Heart right ventricle (tissue), 16 donors: ENCODE data around the gene CCL2. TPM values are rescaled to one million over a fixed set of nuclear protein-coding genes. Genes with fewer than 3 reads are reported as not detected.
A peak's percentile ranks its signal among the peaks of the same experiment; 100 is the strongest.

Source experiments
- ATAC-seq, 8 donors: fragments of 200-7000 bp; cut with Tn5 transposase; one replicate each; pipeline ENCODE4 v1.9.1; 2020; ENCODE audit warnings: mild to moderate bottlenecking in 8 of 8, moderate library complexity in 8 of 8, moderate number of reproducible peaks in 1 of 8
- DNase-seq, 2 donors: peaks; one replicate each; pipeline ENCODE4 v3.0.0-alpha.2; 2020
- H3K27ac ChIP-seq, 10 donors: fragments of 200-600 bp; sonication (generic) in 2 of 10; one replicate each; pipeline versions ENCODE4 v1.5.0 to v1.8.0; 2020 to 2022; ENCODE audit warnings: mild to moderate bottlenecking in 3 of 10
- H3K27me3 ChIP-seq, 7 donors: fragments of 200-600 bp; one replicate each; pipeline ENCODE4 v1.8.0; 2021 to 2022; ENCODE audit warnings: mild to moderate bottlenecking in 2 of 7
- H3K36me3 ChIP-seq, 9 donors: fragments of 200-600 bp; sonication (generic) in 1 of 9; one replicate each; pipeline versions ENCODE4 v1.5.0 to v1.8.0; 2020 to 2022; ENCODE audit warnings: mild to moderate bottlenecking in 2 of 9
- H3K4me1 ChIP-seq, 9 donors: fragments of 200-600 bp; sonication (generic) in 1 of 9; one replicate each; pipeline versions ENCODE4 v1.5.0 to v1.8.0; 2020 to 2022; ENCODE audit warnings: mild to moderate bottlenecking in 4 of 9
- H3K4me3 ChIP-seq, 10 donors: fragments of 200-600 bp; sonication (generic) in 2 of 10; one replicate each; pipeline versions ENCODE4 v1.5.0 to v1.8.0; 2020 to 2022; ENCODE audit warnings: mild to moderate bottlenecking in 7 of 10, moderate library complexity in 2 of 10
- H3K9me3 ChIP-seq, 11 donors: fragments of 200-600 bp in 10 of 11; sonication (generic) in 2 of 11; one replicate each; pipeline versions ENCODE4 v1.5.0 to v1.8.0; 2013 to 2022; ENCODE audit warnings: mild to moderate bottlenecking in 2 of 11, control low read depth in 1 of 11, moderate library complexity in 1 of 11
- WGBS, 2 donors: extraction: QIAGEN DNeasy Blood & Tissue Kit; methylation state at CpG; one replicate each; pipeline ENCODE4 v1.1.7; 2013; ENCODE audit warnings: inconsistent platforms in 1 of 2; 5-methylcytosine and 5-hydroxymethylcytosine counted together
- intact Hi-C, 10 donors: fragments of 100-400 bp; cut with DNase I; formaldehyde crosslinking; loops; one replicate each; pipeline versions ENCODE4 v1.11.1 to v1.14.2; 2022
- polyA plus RNA-seq, 2 donors: library from polyadenylated mRNA; stranded (reverse); fragments of 200-250 nt; gene quantifications; one replicate each; pipeline ENCODE4 v1.2.3, GENCODE V29; 2013
- total RNA-seq, 10 donors: library from RNA; stranded (reverse); fragmentation: NEBNext Ultra II Directional in 3 of 10; extraction: Animal tissue kit (Norgen Biotek cat#: 25700) in 3 of 10; gene quantifications; one replicate each; pipeline versions ENCODE4 v1.2.1 to v1.2.4, GENCODE V29; 2021 to 2023
- TF ChIP-seq, protein P1 (sequence below), 9 donors: fragments of 200-600 bp; sonication (generic) in 2 of 9; IDR thresholded peaks; one replicate each; pipeline versions ENCODE4 v1.5.0 to v1.8.0; 2021 to 2022; ENCODE audit warnings: antibody characterized with exemption in 9 of 9, mild to moderate bottlenecking in 5 of 9, moderate library complexity in 1 of 9
- donor health status: Arrhythmogenic right ventricular cardiomyopathy.
- donor health status: ischemic (EF 13 %, LVEDD 7.1; RV severe dilation, severe dysfunction).
- donor health status: healthy with polysubstance abuse.
- donor health status: DM: no; HTN: yes; CAD: no.
- donor health status: DM: no; HTN: no; CAD: no.
- donor health status: ischemic (EF 25% LVEDD 6.9; RV normal size, moderate dysfunction).
- donor health status: ischemic (EF 25% LVEDD 5.7; RV mildly dilated, moderate dysfunction).
- donor health status: healthy.
- donor health status: DM: yes; HTN: yes; CAD: no.
- donor health status: Ischemic cardiomyopathy.
- donor health status: ischemic (EF 35%, LVEDD 5.7; RV mildly dilated, moderate dysfunction).
- donor health status: nonischemic (EF 11% LVEDD 7.7; RV severe dilation, severe dysfunction).
- donor health status: DM: yes; HTN: yes; CAD: no.
- donor health status: PGD.
- donor health status: ischemic (EF 29% LVEDD 5.4; RV normal size, mild dysfunction).
- donor health status: nonischemic (EF 23%, LVEDD 6.1; RV moderate dilation, normal function).

CCL2 gene
- total and polyA plus RNA-seq, 12 donors = 2.9 to 264 (median 42.0) TPM

DNA sequence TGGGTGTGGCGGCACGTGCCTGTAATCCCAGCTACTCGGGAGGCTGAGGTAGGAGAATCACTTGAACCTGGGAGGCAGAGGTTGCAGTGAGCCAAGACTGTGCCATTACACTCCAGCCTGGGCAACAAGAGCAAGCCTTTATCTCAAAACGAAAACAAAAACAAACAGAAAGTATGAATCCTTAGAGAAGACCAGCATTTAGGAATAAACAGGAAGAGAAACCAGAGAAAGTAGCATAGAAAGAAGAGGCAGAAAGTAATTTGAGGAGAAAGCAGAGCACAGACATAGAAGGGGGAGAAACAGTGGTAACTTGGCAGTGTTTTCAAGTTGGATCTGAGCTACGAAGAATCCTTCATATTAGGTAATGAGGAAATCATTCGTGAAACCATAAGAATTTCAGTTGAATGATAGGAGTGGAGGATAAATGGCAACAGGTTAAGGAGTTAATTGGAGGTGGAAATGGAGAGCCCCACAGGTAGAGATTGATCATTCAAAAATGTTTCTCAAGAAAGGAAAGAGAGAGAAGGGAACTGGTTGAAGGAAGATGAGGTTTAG is 9.7 kb upstream of the CCL2 start:
- H3K36me3 ChIP-seq = no peaks in the 10 kb centered on the region
- H3K4me3 ChIP-seq = no peak overlapping the region
- H3K9me3 ChIP-seq = no peaks in the 10 kb centered on the region
- 80 to 88% methylated on average over 6 of the region's 6 CpGs for WGBS, 2 donors
- no peaks in the 10 kb centered on the region for H3K27me3 ChIP-seq
- intact Hi-C loops = no loop called here
- H3K27ac ChIP-seq = peak overlapping the region in 3 of 10 donors; percentile 0 to 93 (median 60)
- no peak for ATAC-seq
- TF ChIP-seq, protein P1, sequence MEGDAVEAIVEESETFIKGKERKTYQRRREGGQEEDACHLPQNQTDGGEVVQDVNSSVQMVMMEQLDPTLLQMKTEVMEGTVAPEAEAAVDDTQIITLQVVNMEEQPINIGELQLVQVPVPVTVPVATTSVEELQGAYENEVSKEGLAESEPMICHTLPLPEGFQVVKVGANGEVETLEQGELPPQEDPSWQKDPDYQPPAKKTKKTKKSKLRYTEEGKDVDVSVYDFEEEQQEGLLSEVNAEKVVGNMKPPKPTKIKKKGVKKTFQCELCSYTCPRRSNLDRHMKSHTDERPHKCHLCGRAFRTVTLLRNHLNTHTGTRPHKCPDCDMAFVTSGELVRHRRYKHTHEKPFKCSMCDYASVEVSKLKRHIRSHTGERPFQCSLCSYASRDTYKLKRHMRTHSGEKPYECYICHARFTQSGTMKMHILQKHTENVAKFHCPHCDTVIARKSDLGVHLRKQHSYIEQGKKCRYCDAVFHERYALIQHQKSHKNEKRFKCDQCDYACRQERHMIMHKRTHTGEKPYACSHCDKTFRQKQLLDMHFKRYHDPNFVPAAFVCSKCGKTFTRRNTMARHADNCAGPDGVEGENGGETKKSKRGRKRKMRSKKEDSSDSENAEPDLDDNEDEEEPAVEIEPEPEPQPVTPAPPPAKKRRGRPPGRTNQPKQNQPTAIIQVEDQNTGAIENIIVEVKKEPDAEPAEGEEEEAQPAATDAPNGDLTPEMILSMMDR (IDR thresholded peaks at IDR 0.05) = no peak
- no peak for DNase-seq
- H3K4me1 ChIP-seq = peaks cover 10 to 100% (median 58%) of the 10 kb centered on the region in 9 donors

DNA sequence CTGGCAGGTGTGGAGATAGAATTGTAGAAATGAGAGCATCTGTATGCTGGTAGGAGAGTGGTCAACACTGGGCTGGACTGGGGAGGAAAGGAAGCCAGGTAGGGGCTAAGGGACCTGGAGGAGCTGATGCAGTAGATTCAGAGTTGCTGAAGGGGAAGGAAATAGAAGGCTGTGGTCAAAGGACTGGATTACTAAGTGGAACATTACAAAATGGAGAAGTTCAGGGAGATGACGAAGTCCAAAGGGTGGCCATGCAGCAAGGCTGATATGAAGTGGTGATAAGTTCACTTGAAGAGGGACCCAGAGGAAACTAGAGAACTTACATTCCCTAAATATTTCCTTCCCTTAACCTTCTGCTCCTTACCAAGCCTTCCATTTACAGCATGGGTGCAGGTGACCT is 8.6 kb upstream of the CCL2 start:
- TF ChIP-seq, protein P1 (IDR thresholded peaks at IDR 0.05) = no peak
- no peaks in the 10 kb centered on the region for H3K36me3 ChIP-seq
- intact Hi-C loops = no loop called here
- H3K4me3 ChIP-seq = no peak overlapping the region
- no peak for DNase-seq
- 95 to 96% methylated on average over 1 of the region's 1 CpG for WGBS, 2 donors
- ATAC-seq = peak in 4 of 8 donors; percentile 9 to 54 (median 38)
- H3K9me3 ChIP-seq = no peaks in the 10 kb centered on the region
- H3K27me3 ChIP-seq = no peaks in the 10 kb centered on the region
- peak overlapping the region in 3 of 10 donors; percentile 44 to 93 (median 60) for H3K27ac ChIP-seq
- H3K4me1 ChIP-seq = peaks cover 10 to 100% (median 58%) of the 10 kb centered on the region in 9 donors

DNA sequence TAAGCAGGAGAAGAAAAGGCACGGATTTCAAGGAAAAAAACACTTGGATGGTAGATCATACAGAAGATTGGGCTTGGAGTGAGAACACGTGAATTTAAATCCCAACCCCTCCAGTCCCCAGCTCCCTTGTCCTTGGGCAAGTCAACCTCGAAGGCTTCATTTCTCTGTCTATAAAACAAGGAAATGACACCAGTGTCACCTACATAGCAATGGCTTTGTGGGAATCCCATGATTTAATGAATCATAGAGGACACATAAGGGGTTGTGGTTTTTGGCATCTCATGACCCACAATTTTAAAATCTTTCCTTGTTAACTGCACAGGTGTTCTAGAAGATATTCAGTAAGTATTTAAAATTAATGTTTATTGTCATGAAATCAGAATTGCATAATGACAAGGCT is 8.2 kb upstream of the CCL2 start:
- H3K4me1 ChIP-seq = peaks cover 9 to 100% (median 58%) of the 10 kb centered on the region in 9 donors
- intact Hi-C loops = no loop called here

DNA sequence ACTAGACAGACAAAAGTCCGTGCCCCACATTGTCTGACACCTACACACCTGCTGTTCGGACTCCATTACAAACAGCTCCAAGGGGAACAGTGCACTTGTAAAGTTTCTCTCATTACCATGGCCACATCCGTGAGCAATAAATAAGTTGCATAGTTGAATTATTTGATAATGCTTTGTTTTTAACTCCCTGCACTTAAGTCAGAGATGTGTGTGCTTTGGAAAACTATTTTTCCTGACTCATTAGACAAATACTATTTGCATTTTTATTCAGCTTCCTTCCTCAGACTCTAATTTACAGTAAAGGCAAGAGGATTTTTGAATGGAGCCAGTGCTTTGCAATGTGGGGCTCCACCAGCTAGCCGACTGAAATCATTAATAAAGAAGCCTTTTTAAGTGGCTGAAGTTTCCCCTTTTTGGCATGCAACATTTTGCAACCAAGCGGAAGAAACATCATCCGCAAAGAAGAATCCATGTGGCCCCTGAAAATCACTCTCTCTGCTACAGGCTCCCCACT is 6.5 kb upstream of the CCL2 start:
- Histone ChIP-seq H3K27ac (peak overlapping the region in 9 of 10 donors; percentile 25 to 93 (median 52)), H3K27me3 (no peaks in the 10 kb centered on the region), H3K9me3 (no peaks in the 10 kb centered on the region), H3K36me3 (no peaks in the 10 kb centered on the region), H3K4me3 (no peak overlapping the region), H3K4me1 (peaks cover 22 to 100% (median 58%) of the 10 kb centered on the region in 9 donors)
- DNase-seq = no peak
- intact Hi-C loops = no loop called here
- WGBS, 2 donors = 50 to 59% methylated on average over 6 of the region's 6 CpGs
- TF ChIP-seq, protein P1 (IDR thresholded peaks at IDR 0.05) = no peak
- peak in 2 of 8 donors; percentile 6 to 18 for ATAC-seq

More for the DNA sequence above, 8.2 kb upstream of the CCL2 start:
- 85 to 88% methylated on average over 3 of the region's 3 CpGs for WGBS, 2 donors
- TF ChIP-seq, protein P1 (IDR thresholded peaks at IDR 0.05) = no peak
- Histone ChIP-seq H3K9me3 (no peaks in the 10 kb centered on the region), H3K27ac (peak overlapping the region in 3 of 10 donors; percentile 38 to 93 (median 44)), H3K27me3 (no peaks in the 10 kb centered on the region), H3K36me3 (no peaks in the 10 kb centered on the region), H3K4me3 (no peak overlapping the region)
- ATAC-seq (no peak), DNase-seq (no peak)
